ENCODE data around the gene GALNTL6. TPM values are rescaled to one million over a fixed set of nuclear protein-coding genes. Genes with fewer than 3 reads are reported as not detected.

GALNTL6 gene
- total and polyA plus RNA-seq, 2 of the 4 experiments (the other 2 are of a cell fraction): under 0.01 TPM; not detected in 1

DNA sequence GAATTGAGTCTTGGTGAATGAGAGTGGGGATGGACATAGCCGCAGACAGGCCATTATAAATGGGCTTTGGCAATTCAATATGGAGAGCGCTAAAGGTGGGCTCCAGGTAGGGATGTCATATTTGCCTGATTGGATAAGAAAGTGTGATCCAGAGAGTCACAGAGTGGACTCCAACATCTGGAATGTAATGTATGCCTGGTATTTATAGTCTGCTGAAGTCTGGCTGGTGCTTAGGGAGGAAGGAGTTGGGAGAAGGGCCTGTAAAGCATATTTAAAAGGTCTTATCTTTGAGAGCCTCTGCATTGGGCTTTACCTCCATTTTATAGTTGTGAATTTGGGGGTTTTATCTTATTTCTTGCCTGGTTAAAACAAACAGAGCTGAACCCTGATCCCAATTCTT, 153.2 kb downstream of the GALNTL6 start:
- no peak for TF ChIP-seq MXI1 (IDR thresholded peaks at IDR 0.05; ENCODE audit: borderline replicate concordance, low read depth, low read length)
- TF ChIP-seq CEBPB (IDR thresholded peaks at IDR 0.05; ENCODE audit: low read depth, low read length): no peak
- no peak for TF ChIP-seq RAD21 (IDR thresholded peaks at IDR 0.05; ENCODE audit: low read length)
- no peak for TF ChIP-seq MAFK (IDR thresholded peaks at IDR 0.05; ENCODE audit: low read depth, low read length)
- TF ChIP-seq, protein P1, sequence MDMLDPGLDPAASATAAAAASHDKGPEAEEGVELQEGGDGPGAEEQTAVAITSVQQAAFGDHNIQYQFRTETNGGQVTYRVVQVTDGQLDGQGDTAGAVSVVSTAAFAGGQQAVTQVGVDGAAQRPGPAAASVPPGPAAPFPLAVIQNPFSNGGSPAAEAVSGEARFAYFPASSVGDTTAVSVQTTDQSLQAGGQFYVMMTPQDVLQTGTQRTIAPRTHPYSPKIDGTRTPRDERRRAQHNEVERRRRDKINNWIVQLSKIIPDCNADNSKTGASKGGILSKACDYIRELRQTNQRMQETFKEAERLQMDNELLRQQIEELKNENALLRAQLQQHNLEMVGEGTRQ (IDR thresholded peaks at IDR 0.05; ENCODE audit: low read depth, low read length): no peak
- TF ChIP-seq ELK1 (IDR thresholded peaks at IDR 0.05; ENCODE audit: borderline replicate concordance, low read depth, low read length): no peak
- no peak for TF ChIP-seq BHLHE40 (IDR thresholded peaks at IDR 0.05; ENCODE audit: low read depth, low read length)
- TF ChIP-seq, protein P2, sequence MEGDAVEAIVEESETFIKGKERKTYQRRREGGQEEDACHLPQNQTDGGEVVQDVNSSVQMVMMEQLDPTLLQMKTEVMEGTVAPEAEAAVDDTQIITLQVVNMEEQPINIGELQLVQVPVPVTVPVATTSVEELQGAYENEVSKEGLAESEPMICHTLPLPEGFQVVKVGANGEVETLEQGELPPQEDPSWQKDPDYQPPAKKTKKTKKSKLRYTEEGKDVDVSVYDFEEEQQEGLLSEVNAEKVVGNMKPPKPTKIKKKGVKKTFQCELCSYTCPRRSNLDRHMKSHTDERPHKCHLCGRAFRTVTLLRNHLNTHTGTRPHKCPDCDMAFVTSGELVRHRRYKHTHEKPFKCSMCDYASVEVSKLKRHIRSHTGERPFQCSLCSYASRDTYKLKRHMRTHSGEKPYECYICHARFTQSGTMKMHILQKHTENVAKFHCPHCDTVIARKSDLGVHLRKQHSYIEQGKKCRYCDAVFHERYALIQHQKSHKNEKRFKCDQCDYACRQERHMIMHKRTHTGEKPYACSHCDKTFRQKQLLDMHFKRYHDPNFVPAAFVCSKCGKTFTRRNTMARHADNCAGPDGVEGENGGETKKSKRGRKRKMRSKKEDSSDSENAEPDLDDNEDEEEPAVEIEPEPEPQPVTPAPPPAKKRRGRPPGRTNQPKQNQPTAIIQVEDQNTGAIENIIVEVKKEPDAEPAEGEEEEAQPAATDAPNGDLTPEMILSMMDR (conservative IDR thresholded peaks at IDR 0.05; ENCODE audit: low read depth, low read length): no peak
- no peak for TF ChIP-seq CHD1 (IDR thresholded peaks at IDR 0.05; ENCODE audit: low read depth, low read length)
- TF ChIP-seq MAZ (IDR thresholded peaks at IDR 0.05; ENCODE audit: borderline replicate concordance, low read depth, low read length): no peak
- no peak for TF ChIP-seq RFX5 (IDR thresholded peaks at IDR 0.05; ENCODE audit: low read depth, low read length)
- TF ChIP-seq SMC3 (IDR thresholded peaks at IDR 0.05; ENCODE audit: low read depth, low read length): no peak
- Histone ChIP-seq H3K9me3 (ENCODE audit: control insufficient read depth, insufficient read depth, low read length) (peaks cover 3% of the 10 kb centered on the region), H3K27ac (ENCODE audit: insufficient read depth, low read length) (no peak overlapping the region), H2AK9ac (replicated peaks; ENCODE audit: low read depth, low read length, poor library complexity) (no peak overlapping the region), H3K27me3 (ENCODE audit: control insufficient read depth, insufficient read depth, low read length) (no peaks in the 10 kb centered on the region), H2AFZ (replicated peaks; ENCODE audit: low read length, poor library complexity) (no peak overlapping the region), H3K9ac (ENCODE audit: low read depth, low read length) (no peak overlapping the region), H4K20me1 (ENCODE audit: insufficient read depth, low read length) (no peaks in the 10 kb centered on the region), H3K56ac (ENCODE audit: extremely low read depth, insufficient read depth, low read length) (no peak overlapping the region), H2BK15ac (ENCODE audit: low read depth, low read length) (no peak overlapping the region), H3K9me1 (ENCODE audit: insufficient read depth, low read length) (no peaks in the 10 kb centered on the region), H4K5ac (ENCODE audit: low read depth, low read length) (no peak overlapping the region), H3K23ac (ENCODE audit: low read depth, low read length) (no peak overlapping the region), H2AK5ac (ENCODE audit: low read depth, low read length) (no peak overlapping the region), H3K14ac (replicated peaks; ENCODE audit: low read depth, low read length) (no peak overlapping the region), H3K36me3 (ENCODE audit: control insufficient read depth, insufficient read depth, low read length) (no peaks in the 10 kb centered on the region), H2BK5ac (ENCODE audit: low read depth, low read length, poor library complexity, severe bottlenecking) (no peak overlapping the region), H4K91ac (ENCODE audit: insufficient read depth, low read depth, low read length) (no peak overlapping the region), H3K79me1 (ENCODE audit: low read depth in 1 of 2, low read length in 2 of 2) (no peaks in the 10 kb centered on the region), H3K4me3 (ENCODE audit: insufficient read depth, low read depth, low read length) (no peak overlapping the region), H3K18ac (ENCODE audit: low read depth, low read length) (no peak overlapping the region), H3K4ac (ENCODE audit: low read depth, low read length) (no peak overlapping the region), H3K4me2 (ENCODE audit: low read depth, low read length) (no peak overlapping the region), H2BK20ac (ENCODE audit: low read depth, low read length) (no peak overlapping the region), H3K4me1 (ENCODE audit: control insufficient read depth, insufficient read depth, low read length) (no peaks in the 10 kb centered on the region), H2BK120ac (ENCODE audit: low read depth, low read length) (no peak overlapping the region), H4K8ac (ENCODE audit: low read depth in 2 of 2, low read length in 2 of 2) (no peak overlapping the region)
- dilution Hi-C loops (cut with HindIII; ENCODE audit: low sequenced_read_pairs, unreplicated experiment): no loop called here
- POLR2A ChIA-PET (ENCODE audit: unreplicated experiment): no interaction called here
- intact Hi-C loops (cut with micrococcal nuclease): no loop called here
- CTCF ChIA-PET: no interaction called here
- WGBS, 2 experiments (ENCODE audit: extremely low coverage in 2 of 2, insufficient read length in 1 of 2): 100% methylated on average over 1 of the region's 2 CpGs; no CpG with 5 or more reads in 1 of the 2 experiments
- in situ Hi-C loops (cut with MboI; ENCODE audit: low sequenced_read_pairs): no loop called here
- BruUV-seq (replicated peaks): no TSS peak
- DNase-seq: no peak
- no peak for ATAC-seq (ENCODE audit: low read depth)
